Smooth muscle cell (in vitro differentiated cells): Measurements from ENCODE around the gene WDR62. TPM values are rescaled to one million over a fixed set of nuclear protein-coding genes. Genes with fewer than 3 reads are reported as not detected.
A peak's percentile ranks its signal among the peaks of the same experiment; 100 is the strongest.

Experiments used
- DNase-seq: peaks from one replicate; lab custom pipeline; 2025; ENCODE audit not compliant: unreplicated experiment; lab: John Stamatoyannopoulos, UW
- H2AFZ ChIP-seq: fragments of 200-600 bp; sonication (generic); 2 replicates; pipeline ENCODE4 v1.6.0; 2016; ENCODE audit warnings: antibody characterized with exemption, low read depth, mild to moderate bottlenecking
- H3F3A ChIP-seq: fragments of 200-600 bp; sonication (generic); 2 replicates; pipeline ENCODE4 v1.6.0; 2017; ENCODE audit warnings: antibody characterized with exemption, low read depth
- H3K27ac ChIP-seq: fragments of 200-600 bp; sonication (generic); 2 replicates; pipeline ENCODE4 v1.5.1; 2016; ENCODE audit warnings: low read depth, mild to moderate bottlenecking
- H3K27me3 ChIP-seq: fragments of 200-600 bp; sonication (generic); 2 replicates; pipeline ENCODE4 v1.6.1; 2016; ENCODE audit warnings: low read depth, mild to moderate bottlenecking
- H3K36me3 ChIP-seq: fragments of 200-600 bp; sonication (generic); 2 replicates; pipeline ENCODE4 v1.5.1; 2016; ENCODE audit warnings: low read depth
- H3K4me1 ChIP-seq: fragments of 200-600 bp; sonication (generic); 2 replicates; pipeline ENCODE4 v1.5.1; 2016; ENCODE audit warnings: low read depth
- H3K4me2 ChIP-seq: fragments of 200-600 bp; sonication (generic); 2 replicates; pipeline ENCODE4 v1.6.0; 2016; ENCODE audit warnings: mild to moderate bottlenecking
- H3K4me3 ChIP-seq: fragments of 200-600 bp; sonication (generic); 2 replicates; pipeline ENCODE4 v1.5.1; 2016; ENCODE audit warnings: mild to moderate bottlenecking
- H3K79me2 ChIP-seq: fragments of 200-600 bp; sonication (generic); 2 replicates; pipeline ENCODE4 v1.6.0; 2016; ENCODE audit warnings: low read depth, mild to moderate bottlenecking
- H3K9ac ChIP-seq: fragments of 200-600 bp; sonication (generic); 2 replicates; pipeline ENCODE4 v1.6.0; 2016; ENCODE audit warnings: low read depth
- H3K9me3 ChIP-seq: fragments of 200-600 bp; sonication (generic); replicated peaks from 2 replicates; pipeline ENCODE4 v1.5.1; 2016; ENCODE audit warnings: low read depth
- H4K20me1 ChIP-seq: fragments of 200-600 bp; sonication (generic); 2 replicates; pipeline ENCODE4 v1.6.0; 2016; ENCODE audit warnings: low read depth
- whole genome bisulfite sequencing: methylation state at CpG from one replicate; pipeline ENCODE4 v1.1.7; 2016; ENCODE audit warnings: low lambda C conversion rate; 5-methylcytosine and 5-hydroxymethylcytosine counted together
- polyA plus RNA-seq: library from polyadenylated mRNA; unstranded; fragments of >200 nt; fragmentation: Nextera tagmentation; extraction: Ambion mirVana; gene quantifications from 2 replicates; pipeline ENCODE4 v1.2.1, GENCODE V29; 2016
- total RNA-seq: library from RNA; depleted of rRNA; stranded (reverse); fragments of >200 nt; gene quantifications from 2 replicates; pipeline ENCODE4 v1.2.3, GENCODE V29; 2014
- TF ChIP-seq, protein P1 (sequence below): fragments of 200-600 bp; sonication (generic); IDR thresholded peaks from 2 replicates; pipeline ENCODE4 v1.5.1; 2017; ENCODE audit warnings: borderline replicate concordance, mild to moderate bottlenecking, antibody characterized with exemption; ENCODE audit not compliant: insufficient read depth, poor library complexity, severe bottlenecking

The WDR62 gene
- total and polyA plus RNA-seq, 2 experiments from 2014 or later, result 1.5 to 4.6 TPM

DNA sequence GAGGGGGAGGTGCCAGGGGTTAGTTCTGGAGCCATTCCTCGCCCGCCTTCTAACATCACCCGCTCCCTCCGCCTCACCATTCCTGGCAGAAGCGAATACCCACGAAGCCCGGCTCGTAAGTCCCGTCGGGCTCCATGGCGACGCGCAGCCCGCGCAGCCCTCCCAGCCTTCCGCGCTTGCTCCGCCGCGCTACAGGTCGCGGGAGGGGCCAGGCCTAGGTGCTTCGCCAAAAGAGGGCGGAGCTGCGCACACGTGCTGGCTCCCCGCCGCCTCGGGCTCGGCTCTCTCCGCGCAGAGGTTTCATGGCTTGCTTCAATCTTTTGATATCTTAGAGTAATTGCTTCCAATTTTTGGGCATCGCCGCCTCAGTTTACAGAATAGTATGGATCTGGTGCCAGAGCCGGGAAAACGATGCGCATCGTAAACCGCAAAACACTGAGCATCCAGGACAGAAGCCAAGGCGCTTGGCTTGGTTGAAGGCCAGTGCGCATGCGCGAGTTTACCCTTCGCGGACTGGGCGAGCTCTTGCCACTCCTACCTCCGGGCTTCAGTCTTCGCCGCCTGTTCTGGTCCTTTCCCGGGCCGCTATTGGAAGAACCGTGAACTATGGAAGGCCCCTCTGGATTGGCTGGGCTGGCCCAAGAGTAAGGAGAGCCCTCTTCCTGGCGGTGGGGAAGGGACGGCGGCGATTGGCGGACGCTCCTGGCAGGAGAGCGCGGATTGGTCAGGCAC is 60.2 kb downstream of the WDR62 start, which contains the start of gene POLR2I:
Gene POLR2I (minus strand): TSS at position 155 of the 732 bp plus-strand sequence. CDS start 19 bp downstream, at position 136.
- H4K20me1 ChIP-seq, result peaks cover 4% of the 10 kb centered on the region
- H3K4me1 ChIP-seq, result peaks cover 6% of the 10 kb centered on the region
- peak within 1 kb of the TSS; percentile 13 for H3K27ac ChIP-seq
- no peaks in the 10 kb centered on the region for H3K27me3 ChIP-seq
- H3K4me2 ChIP-seq, result peak within 1 kb of the TSS; percentile 97
- WGBS, result under 1% methylated on average over 56 of the region's 60 CpGs
- peak within 1 kb of the TSS; percentile 70 for H3K4me3 ChIP-seq
- TF ChIP-seq, protein P1, sequence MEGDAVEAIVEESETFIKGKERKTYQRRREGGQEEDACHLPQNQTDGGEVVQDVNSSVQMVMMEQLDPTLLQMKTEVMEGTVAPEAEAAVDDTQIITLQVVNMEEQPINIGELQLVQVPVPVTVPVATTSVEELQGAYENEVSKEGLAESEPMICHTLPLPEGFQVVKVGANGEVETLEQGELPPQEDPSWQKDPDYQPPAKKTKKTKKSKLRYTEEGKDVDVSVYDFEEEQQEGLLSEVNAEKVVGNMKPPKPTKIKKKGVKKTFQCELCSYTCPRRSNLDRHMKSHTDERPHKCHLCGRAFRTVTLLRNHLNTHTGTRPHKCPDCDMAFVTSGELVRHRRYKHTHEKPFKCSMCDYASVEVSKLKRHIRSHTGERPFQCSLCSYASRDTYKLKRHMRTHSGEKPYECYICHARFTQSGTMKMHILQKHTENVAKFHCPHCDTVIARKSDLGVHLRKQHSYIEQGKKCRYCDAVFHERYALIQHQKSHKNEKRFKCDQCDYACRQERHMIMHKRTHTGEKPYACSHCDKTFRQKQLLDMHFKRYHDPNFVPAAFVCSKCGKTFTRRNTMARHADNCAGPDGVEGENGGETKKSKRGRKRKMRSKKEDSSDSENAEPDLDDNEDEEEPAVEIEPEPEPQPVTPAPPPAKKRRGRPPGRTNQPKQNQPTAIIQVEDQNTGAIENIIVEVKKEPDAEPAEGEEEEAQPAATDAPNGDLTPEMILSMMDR, result no peak
- H3K79me2 ChIP-seq, result peaks cover 18% of the 10 kb centered on the region
- peak within 1 kb of the TSS; percentile 46 for H2AFZ ChIP-seq
- H3K36me3 ChIP-seq, result no peaks in the 10 kb centered on the region
- no peaks in the 10 kb centered on the region for H3F3A ChIP-seq
- DNase-seq, result peak; percentile 93
- no peaks in the 10 kb centered on the region for H3K9me3 ChIP-seq
- H3K9ac ChIP-seq, result peak within 1 kb of the TSS; percentile 70

DNA sequence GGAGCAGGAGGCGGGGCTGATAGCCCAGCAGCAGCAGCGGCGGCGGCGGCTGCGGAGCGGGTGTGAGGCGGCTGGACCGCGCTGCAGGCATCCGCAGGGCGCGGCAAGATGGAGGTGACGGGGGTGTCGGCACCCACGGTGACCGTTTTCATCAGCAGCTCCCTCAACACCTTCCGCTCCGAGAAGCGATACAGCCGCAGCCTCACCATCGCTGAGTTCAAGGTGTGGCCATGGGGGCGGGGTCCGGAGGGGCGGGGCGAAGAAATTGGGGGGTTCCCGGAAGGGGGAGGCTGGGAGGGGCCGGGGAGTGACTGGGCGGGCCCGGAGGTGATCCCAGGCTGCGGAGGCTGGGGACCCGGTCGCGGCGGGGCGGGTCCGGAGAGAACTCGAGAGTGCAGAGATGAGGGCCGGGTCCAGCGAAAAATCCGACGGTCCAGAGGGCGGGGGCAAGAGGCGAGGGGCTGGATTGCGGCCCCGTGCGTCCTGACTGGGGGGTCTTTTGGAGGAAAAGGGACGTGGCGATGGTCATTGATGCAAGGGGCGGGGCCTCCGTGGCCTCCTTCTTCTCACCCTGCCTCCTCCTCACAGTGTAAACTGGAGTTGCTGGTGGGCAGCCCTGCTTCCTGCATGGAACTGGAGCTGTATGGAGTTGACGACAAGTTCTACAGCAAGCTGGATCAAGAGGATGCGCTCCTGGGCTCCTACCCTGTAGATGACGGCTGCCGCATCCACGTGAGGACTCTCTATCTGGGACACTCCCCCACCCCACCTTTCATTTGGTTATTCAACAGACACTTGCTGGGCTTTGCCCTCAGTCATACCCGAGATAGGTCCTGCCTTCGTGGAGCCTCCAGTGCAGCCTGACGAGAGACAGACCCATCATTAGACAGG is 61.0 kb downstream of the WDR62 start, which contains the start of gene TBCB:
Gene TBCB (plus strand): TSS at position 16 of the 891 bp plus-strand sequence. CDS start 93 bp downstream, at position 109.
- DNase-seq, result peak; percentile 92
- no peaks in the 10 kb centered on the region for H3K27me3 ChIP-seq
- H3K4me3 ChIP-seq, result peak within 1 kb of the TSS; percentile 70
- H3K4me2 ChIP-seq, result peak within 1 kb of the TSS; percentile 97
- 5% methylated on average over 50 of the region's 59 CpGs for WGBS
- peaks cover 6% of the 10 kb centered on the region for H3K4me1 ChIP-seq
- H4K20me1 ChIP-seq, result peaks cover 8% of the 10 kb centered on the region
- H3K9ac ChIP-seq, result peak within 1 kb of the TSS; percentile 70
- peak within 1 kb of the TSS; percentile 46 for H2AFZ ChIP-seq
- peak within 1 kb of the TSS; percentile 13 for H3K27ac ChIP-seq
- no peaks in the 10 kb centered on the region for H3K9me3 ChIP-seq
- TF ChIP-seq, protein P1, result no peak
- no peaks in the 10 kb centered on the region for H3F3A ChIP-seq
- peaks cover 18% of the 10 kb centered on the region for H3K79me2 ChIP-seq
- no peaks in the 10 kb centered on the region for H3K36me3 ChIP-seq

GRCh38 chr19:36116344-36116637 is 61.6 kb downstream of the WDR62 start:
- Histone ChIP-seq H3K79me2 (peaks cover 18% of the 10 kb centered on the region), H2AFZ (no peak overlapping the region), H3K4me1 (peaks cover 6% of the 10 kb centered on the region), H3K9ac (no peak overlapping the region), H3K27ac (no peak overlapping the region), H3K4me2 (peak overlapping the region; percentile 88), H3K4me3 (peak overlapping the region; percentile 70), H3K9me3 (no peaks in the 10 kb centered on the region), H4K20me1 (peaks cover 8% of the 10 kb centered on the region), H3K36me3 (no peaks in the 10 kb centered on the region), H3K27me3 (no peaks in the 10 kb centered on the region), H3F3A (no peaks in the 10 kb centered on the region)
- TF ChIP-seq, protein P1, result no peak
- WGBS, result 94% methylated on average over 1 of the region's 1 CpG
- no peak for DNase-seq
